K562 (cell line): ENCODE data around the gene EEF1AKMT1. TPM values are rescaled to one million over a fixed set of nuclear protein-coding genes. Genes with fewer than 3 reads are reported as not detected.

ENCODE experiments used
- ATAC-seq: fragments of 200-7000 bp; cut with Tn5 transposase; 3 replicates; pipeline ENCODE4 v1.9.1; 2020; ENCODE audit warnings: moderate library complexity
- BruUV-seq: library from RNA; stranded (reverse); fragments of 400-500 nt; replicated peaks from 2 replicates; lab custom pipeline; 2021; lab: Mats Ljungman, UMichigan
- CTCF ChIA-PET: fragments of 300-600 bp; formaldehyde crosslinking; extraction: SDS; loops from one replicate; lab custom pipeline; 2021; ENCODE audit warnings: low intra/inter-chr PET ratio; lab: Yijun Ruan, JAX
- POLR2A ChIA-PET: fragments of 300-600, 350-650 bp; sonication (Branson Sonifier 250); formaldehyde crosslinking; extraction: SDS; loops from one replicate; lab custom pipeline; 2021; ENCODE audit warnings: antibody characterized with exemption, inconsistent platforms; lab: Yijun Ruan, JAX
- DNase-seq, 4 experiments: peaks; one replicate each; pipeline versions ENCODE4 v3.0.0 to v3.0.0-alpha.2; 2011 to 2018; ENCODE audit warnings: low spot score in 3 of 4, mixed read lengths in 3 of 4; ENCODE audit errors: extremely low read depth in 1 of 4
- FAIRE-seq: peaks from 2 replicates; lab custom pipeline; 2011; peaks lifted over from hg19 to GRCh38; lab: Jason Lieb, UNC
- H2AFZ ChIP-seq: 2 replicates; pipeline ENCODE4 v1.6.0; 2011; ENCODE audit warnings: low read depth, low read length, control low read depth, inconsistent platforms
- H3K27ac ChIP-seq: fragments of 200-600 bp; 3 replicates; pipeline ENCODE4 v1.8.0; 2011; ENCODE audit warnings: low read depth, mild to moderate bottlenecking, control low read depth, inconsistent platforms, low read length, moderate library complexity, mixed read lengths; ENCODE audit errors: extremely low read depth
- H3K27me3 ChIP-seq, 2 experiments: fragments of 300-600 bp in 1 of 2; 2 replicates in 1 of 2; 3 replicates in 1 of 2; pipeline versions ENCODE4 v1.6.0 to v1.8.0; 2011; ENCODE audit warnings: inconsistent platforms in 2 of 2, low read length in 2 of 2, mild to moderate bottlenecking in 1 of 2, mixed read lengths in 1 of 2, moderate library complexity in 1 of 2; ENCODE audit not compliant: control insufficient read depth in 2 of 2, insufficient read depth in 2 of 2
- H3K36me3 ChIP-seq: fragments of 300-600 bp; 3 replicates; pipeline ENCODE4 v1.8.0; 2011; ENCODE audit warnings: mild to moderate bottlenecking, low read length, inconsistent platforms; ENCODE audit not compliant: control insufficient read depth, insufficient read depth
- H3K4me1 ChIP-seq, 2 experiments: fragments of 200-600 bp in 1 of 2; replicated peaks in 1 of 2; 2 replicates in 1 of 2; 3 replicates in 1 of 2; pipeline versions ENCODE4 v1.5.1 to v1.8.0; 2011; ENCODE audit warnings: inconsistent platforms in 2 of 2, low read length in 2 of 2, mild to moderate bottlenecking in 1 of 2, mixed read lengths in 1 of 2, moderate library complexity in 1 of 2; ENCODE audit not compliant: control insufficient read depth in 2 of 2, insufficient read depth in 2 of 2
- H3K4me2 ChIP-seq: 2 replicates; pipeline ENCODE4 v1.6.1; 2011; ENCODE audit warnings: low read length, control low read depth, inconsistent platforms, mixed read lengths; ENCODE audit not compliant: insufficient read depth
- H3K4me3 ChIP-seq: fragments of 200-600 bp; sonication (generic), shearing (Covaris generic); 2 replicates; pipeline ENCODE4 v1.5.1; 2016; ENCODE audit warnings: control low read depth, inconsistent platforms
- H3K79me2 ChIP-seq: fragments of 200-600 bp; 3 replicates; pipeline ENCODE4 v1.8.0; 2011; ENCODE audit warnings: low read length, inconsistent platforms; ENCODE audit not compliant: control insufficient read depth, insufficient read depth
- H3K9ac ChIP-seq, 2 experiments: 2 replicates each; pipeline versions ENCODE4 v1.6.0 to v1.6.1; 2011; ENCODE audit warnings: low read depth in 2 of 2, low read length in 2 of 2, control low read depth in 1 of 2, inconsistent platforms in 1 of 2, mild to moderate bottlenecking in 1 of 2, mixed read lengths in 1 of 2; ENCODE audit not compliant: insufficient read depth in 1 of 2
- H3K9me1 ChIP-seq: one replicate; pipeline ENCODE4 v1.6.0; 2011; ENCODE audit warnings: inconsistent platforms, mild to moderate bottlenecking, low read length, moderate library complexity; ENCODE audit not compliant: control insufficient read depth, insufficient read depth
- H3K9me3 ChIP-seq: replicated peaks from 2 replicates; pipeline ENCODE4 v1.5.1; 2011; ENCODE audit warnings: low read depth, low read length, inconsistent platforms; ENCODE audit not compliant: control insufficient read depth, insufficient read depth
- H4K20me1 ChIP-seq: replicated peaks from 2 replicates; pipeline ENCODE4 v1.6.1; 2011; ENCODE audit warnings: low read length, inconsistent platforms, mixed read lengths; ENCODE audit not compliant: control insufficient read depth, insufficient read depth
- ATF1 ChIP-seq, 2 experiments: fragments of 450-650 bp in 1 of 2; IDR thresholded peaks; 2 replicates each; pipeline ENCODE4 v1.6.1; 2016; ENCODE audit warnings: missing compliant biosample characterization in 1 of 2, missing genetic modification characterization in 1 of 2
- CSDE1 ChIP-seq, 2 experiments: fragments of 450-650 bp; IDR thresholded peaks; 2 replicates each; pipeline ENCODE4 v1.6.1; 2016; ENCODE audit warnings: mild to moderate bottlenecking in 1 of 2
- ESRRB ChIP-seq: fragments of 250-450 bp; sonication (Bioruptor Pico); IDR thresholded peaks from 2 replicates; pipeline ENCODE4 v1.5.0; 2020; ENCODE audit warnings: mild to moderate bottlenecking, moderate library complexity, borderline replicate concordance
- HMG20A ChIP-seq: fragments of 450-650 bp; formaldehyde crosslinking; conservative IDR thresholded peaks from 2 replicates; pipeline ENCODE4 v1.4.0; 2020; ENCODE audit warnings: mild to moderate bottlenecking, mixed read lengths
- NFE2 ChIP-seq: IDR thresholded peaks from 2 replicates; pipeline ENCODE4 v1.6.1; 2014; ENCODE audit warnings: antibody characterized with exemption, low read depth
- POLR2B ChIP-seq: fragments of 450-650 bp; IDR thresholded peaks from 2 replicates; pipeline ENCODE4 v1.6.1; 2018; ENCODE audit warnings: low read depth; ENCODE audit not compliant: partially characterized antibody
- SLC30A9 ChIP-seq: fragments of 250-450 bp; sonication (Bioruptor Pico); IDR thresholded peaks from 2 replicates; pipeline ENCODE4 v1.8.0; 2022; ENCODE audit warnings: mild to moderate bottlenecking, moderate library complexity
- TBP ChIP-seq: optimal IDR thresholded peaks from 2 replicates; pipeline ENCODE3; 2011; ENCODE audit warnings: low read depth, low read length, improper control_type of control experiment
- U2AF1 ChIP-seq: fragments of 200-400 bp; formaldehyde crosslinking; optimal IDR thresholded peaks from 2 replicates; pipeline ENCODE3; 2017; ENCODE audit warnings: mild to moderate bottlenecking, low read depth, low read length, moderate library complexity
- ZEB2 ChIP-seq: fragments of 450-650 bp; IDR thresholded peaks from 2 replicates; pipeline ENCODE4 v1.6.1; 2016
- WGBS: fragments of 100-300 bp; shearing (Covaris generic); methylation state at CpG from one replicate; pipeline ENCODE4 v1.1.6; 2016; ENCODE audit warnings: low coverage, mixed read lengths; ENCODE audit not compliant: insufficient coverage; ENCODE audit errors: missing lambda C conversion rate; 5-methylcytosine and 5-hydroxymethylcytosine counted together
- in situ Hi-C: fragments of 300-500 bp; cut with MboI; formaldehyde crosslinking; loops from 4 replicates; pipeline ENCODE4 v1.15.0; 2018; ENCODE audit warnings: inconsistent platforms, mixed read lengths
- intact Hi-C: fragments of 100-400 bp; cut with micrococcal nuclease; formaldehyde crosslinking; loops from 2 replicates; pipeline ENCODE4 v1.14.2; 2022
- polyA plus RNA-seq, 8 experiments: library from polyadenylated mRNA; depleted of rRNA in 4 of 8; stranded (reverse) in 5 of 8; unstranded in 3 of 8; fragments of >200 nt; fragmentation: Nextera tagmentation in 2 of 8; fragmentation: Illumina TruSeq in 1 of 8; extraction: Ambion mirVana in 2 of 8; extraction: Trizol in 1 of 8; gene quantifications; 2 replicates each; pipeline versions ENCODE4 v1.2.1 to v1.2.3, GENCODE V29; 2011 to 2014; ENCODE audit warnings: inconsistent platforms in 1 of 8, missing spikeins in 1 of 8
- total RNA-seq, 7 experiments: library from RNA; depleted of rRNA in 6 of 7; stranded (reverse); fragments of >200 nt in 6 of 7; fragmentation: Illumina TruSeq in 2 of 7; extraction: Trizol in 2 of 7; gene quantifications; 2 replicates each; pipeline versions ENCODE4 v1.2.1 to v1.2.3, GENCODE V29; 2011 to 2021; ENCODE audit warnings: low replicate concordance in 1 of 7

The EEF1AKMT1 gene
- total and polyA plus RNA-seq, 9 of the 15 experiments (the other 6 are each of a cell fraction or from before 2014, with no cell fraction given) = 5.3 to 36.3 (median 7.9) TPM

- WGBS = 71% methylated on average over 1 of the region's 1 CpG
- H3K36me3 ChIP-seq = no peaks in the 10 kb centered on the region
- FAIRE-seq = no peak
- POLR2A ChIA-PET = no interaction called here
- DNase-seq = no peak
- CTCF ChIA-PET = no interaction called here
- BruUV-seq = no TSS peak
- no peaks in the 10 kb centered on the region for H4K20me1 ChIP-seq
- no peaks in the 10 kb centered on the region for H3K79me2 ChIP-seq
- no peaks in the 10 kb centered on the region; a peak in 1 of 5 replicates for H3K4me1 ChIP-seq
- H3K27me3 ChIP-seq = no peaks in the 10 kb centered on the region
- H3K27ac ChIP-seq = no peak overlapping the region
- TF ChIP-seq ESRRB = no peak
- no peak for TF ChIP-seq POLR2B
- no peak for TF ChIP-seq ATF1 (CRISPR knock-in tag; IDR thresholded peaks at IDR 0.05)
- TF ChIP-seq ATF1 (tag; IDR thresholded peaks at IDR 0.05) = no peak
- TF ChIP-seq U2AF1 = no peak
- H3K9me1 ChIP-seq = no peaks in the 10 kb centered on the region
- H2AFZ ChIP-seq = no peak overlapping the region
- H3K9me3 ChIP-seq = no peaks in the 10 kb centered on the region
- ATAC-seq = no peak
- no peak overlapping the region for H3K4me2 ChIP-seq
- in situ Hi-C loops = no loop called here
- intact Hi-C loops = no loop called here
- H3K9ac ChIP-seq = no peak overlapping the region
- no peak overlapping the region for H3K4me3 ChIP-seq
Observed at GRCh38 chr13:20686167-20686566, 87.6 kb downstream of the EEF1AKMT1 start.

DNA sequence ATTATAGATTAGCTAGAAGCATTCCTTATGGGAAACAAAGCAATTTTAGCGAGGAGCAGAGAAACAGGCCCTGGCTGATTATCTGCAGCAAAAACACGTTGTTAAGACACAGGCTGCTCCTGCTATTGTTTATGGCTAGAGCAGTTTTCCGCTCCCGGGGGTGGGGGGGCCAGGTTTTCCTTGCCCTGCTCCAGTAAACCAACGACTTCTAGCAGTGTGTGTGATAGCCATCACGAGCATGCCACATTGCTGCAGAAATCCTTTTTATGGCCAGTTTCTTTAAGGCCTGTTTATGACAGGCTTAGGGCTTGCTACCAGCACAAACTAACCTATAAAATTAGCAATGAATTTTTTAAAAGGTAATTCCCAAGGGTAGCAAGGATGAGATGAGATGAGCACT is 88.7 kb downstream of the EEF1AKMT1 start:
- Histone ChIP-seq H3K36me3 (no peaks in the 10 kb centered on the region), H3K79me2 (no peaks in the 10 kb centered on the region), H3K9ac (no peak overlapping the region), H3K9me3 (no peaks in the 10 kb centered on the region), H3K9me1 (no peaks in the 10 kb centered on the region), H3K4me2 (no peak overlapping the region), H3K27ac (no peak overlapping the region), H2AFZ (no peak overlapping the region), H3K4me3 (no peak overlapping the region), H4K20me1 (no peaks in the 10 kb centered on the region), H3K4me1 (no peaks in the 10 kb centered on the region; a peak in 1 of 5 replicates), H3K27me3 (no peaks in the 10 kb centered on the region)
- DNase-seq (no peak), FAIRE-seq (no peak), ATAC-seq (no peak)
- POLR2A ChIA-PET = no interaction called here
- in situ Hi-C loops = no loop called here
- CTCF ChIA-PET = no interaction called here
- intact Hi-C loops = no loop called here
- WGBS = 26% methylated on average over 3 of the region's 6 CpGs
- TF ChIP-seq NFE2 (no peak), ZEB2 (no peak), CSDE1 (IDR thresholded peaks at IDR 0.05) (no peak), SLC30A9 (CRISPR knock-in tag) (no peak), HMG20A (no peak), TBP (no peak)
- BruUV-seq = no TSS peak
